Skeletal muscle satellite cell (primary cell): ENCODE data around the gene BPIFB3. TPM values are rescaled to one million over a fixed set of nuclear protein-coding genes. Genes with fewer than 3 reads are reported as not detected.

ENCODE experiments used
- H3K27me3 ChIP-seq: 2 replicates; pipeline ENCODE4 v1.7.0; 2013; ENCODE audit warnings: low read length; ENCODE audit not compliant: control insufficient read depth, insufficient read depth
- H3K36me3 ChIP-seq: 2 replicates; pipeline ENCODE4 v1.7.0; 2013; ENCODE audit warnings: mild to moderate bottlenecking, control low read depth, low read length; ENCODE audit not compliant: insufficient read depth
- H3K4me1 ChIP-seq: 2 replicates; pipeline ENCODE4 v1.7.0; 2013; ENCODE audit warnings: low read length; ENCODE audit not compliant: control insufficient read depth, insufficient read depth
- H3K4me2 ChIP-seq: 2 replicates; pipeline ENCODE4 v1.7.0; 2013; ENCODE audit warnings: mild to moderate bottlenecking, low read length
- H3K4me3 ChIP-seq: 2 replicates; pipeline ENCODE4 v1.7.0; 2013; ENCODE audit warnings: low read length
- H3K9ac ChIP-seq: 2 replicates; pipeline ENCODE4 v1.7.0; 2013; ENCODE audit warnings: mild to moderate bottlenecking, low read depth, low read length, moderate library complexity
- H3K9me3 ChIP-seq: replicated peaks from 2 replicates; pipeline ENCODE4 v1.7.0; 2013; ENCODE audit warnings: mild to moderate bottlenecking, control low read depth, low read length
- total RNA-seq: library from RNA; depleted of rRNA; stranded (reverse); fragments of >200 nt; gene quantifications from 2 replicates; pipeline ENCODE4 v1.2.3, GENCODE V29; 2012; rRNA removed

Gene BPIFB3
- not detected in 2 replicates for total RNA-seq

DNA sequence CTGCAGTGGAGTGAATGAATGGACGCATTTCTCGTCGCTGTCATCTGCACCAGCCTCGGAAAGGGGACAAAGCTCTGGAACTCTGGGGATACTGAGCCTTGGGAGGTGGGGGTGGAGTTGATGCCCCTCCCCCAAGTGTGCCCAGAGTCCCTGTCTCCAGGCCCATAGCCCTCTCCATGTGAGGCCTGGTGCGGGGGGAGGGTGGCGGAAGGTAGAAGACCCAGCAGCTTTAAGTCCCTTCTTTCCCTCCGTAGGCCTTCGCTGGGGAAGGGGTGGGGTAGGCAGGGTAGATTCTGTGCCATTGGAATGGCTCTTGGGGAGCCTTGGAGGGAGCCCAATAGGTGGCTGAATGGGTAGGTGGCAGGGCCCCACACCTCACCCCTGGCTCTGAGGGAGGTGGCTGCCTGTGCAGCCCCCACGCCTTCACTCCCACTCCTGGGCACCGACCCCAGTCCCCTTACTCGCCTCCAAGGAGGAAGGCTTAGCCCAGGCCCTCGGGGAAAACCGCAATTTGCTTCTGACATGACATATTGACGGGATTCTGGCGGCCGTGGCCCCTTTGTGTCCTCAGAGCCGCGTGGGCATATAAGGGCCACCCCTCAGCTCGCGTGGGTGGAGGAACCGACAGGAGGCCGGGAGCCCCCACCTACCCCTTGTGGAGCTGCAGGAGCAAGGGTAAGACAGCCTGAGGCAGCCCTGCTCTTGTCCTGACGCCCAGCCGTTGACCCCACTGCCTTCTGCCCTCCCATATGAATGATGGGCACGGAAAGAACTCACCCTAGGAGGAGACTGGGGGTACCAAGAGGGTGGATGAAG lies at the start of gene BPIFB3:
BPIFB3 (plus strand) TSS at position 613 of the 816 bp plus-strand sequence. CDS start 1,533 bp downstream, outside the sequence.
- H3K9ac ChIP-seq, result no peak within 1 kb of the TSS
- peaks cover 23% of the 10 kb centered on the region for H3K27me3 ChIP-seq

GRCh38 chr20:33004141-33004751 lies 49.5 kb upstream of the BPIFB3 start, which contains the start of gene SUN5:
Gene SUN5 (minus strand): TSS chr20:33004433. CDS start chr20:33004340, 93 bp downstream.
- Histone ChIP-seq H3K4me3 (no peak within 1 kb of the TSS), H3K4me1 (no peaks in the 10 kb centered on the region), H3K9ac (no peak within 1 kb of the TSS)

More for the DNA sequence above, at the start of gene BPIFB3:
- H3K36me3 ChIP-seq, result no peaks in the 10 kb centered on the region
- no peaks in the 10 kb centered on the region for H3K9me3 ChIP-seq
- no peaks in the 10 kb centered on the region for H3K4me1 ChIP-seq
- no peak within 1 kb of the TSS for H3K4me3 ChIP-seq
- no peak within 1 kb of the TSS for H3K4me2 ChIP-seq

GRCh38 chr20:33005132-33005566 lies 48.6 kb upstream of the BPIFB3 start:
- Histone ChIP-seq H3K9ac (no peak overlapping the region), H3K27me3 (peaks cover 8% of the 10 kb centered on the region), H3K36me3 (no peaks in the 10 kb centered on the region), H3K4me2 (no peak overlapping the region), H3K4me1 (no peaks in the 10 kb centered on the region), H3K9me3 (no peaks in the 10 kb centered on the region), H3K4me3 (no peak overlapping the region)

More at GRCh38 chr20:33004141-33004751, 49.5 kb upstream of the BPIFB3 start, which contains the start of gene SUN5:
- no peak within 1 kb of the TSS for H3K4me2 ChIP-seq
- H3K27me3 ChIP-seq, result peaks cover 8% of the 10 kb centered on the region
- no peaks in the 10 kb centered on the region for H3K36me3 ChIP-seq
- no peaks in the 10 kb centered on the region for H3K9me3 ChIP-seq

DNA sequence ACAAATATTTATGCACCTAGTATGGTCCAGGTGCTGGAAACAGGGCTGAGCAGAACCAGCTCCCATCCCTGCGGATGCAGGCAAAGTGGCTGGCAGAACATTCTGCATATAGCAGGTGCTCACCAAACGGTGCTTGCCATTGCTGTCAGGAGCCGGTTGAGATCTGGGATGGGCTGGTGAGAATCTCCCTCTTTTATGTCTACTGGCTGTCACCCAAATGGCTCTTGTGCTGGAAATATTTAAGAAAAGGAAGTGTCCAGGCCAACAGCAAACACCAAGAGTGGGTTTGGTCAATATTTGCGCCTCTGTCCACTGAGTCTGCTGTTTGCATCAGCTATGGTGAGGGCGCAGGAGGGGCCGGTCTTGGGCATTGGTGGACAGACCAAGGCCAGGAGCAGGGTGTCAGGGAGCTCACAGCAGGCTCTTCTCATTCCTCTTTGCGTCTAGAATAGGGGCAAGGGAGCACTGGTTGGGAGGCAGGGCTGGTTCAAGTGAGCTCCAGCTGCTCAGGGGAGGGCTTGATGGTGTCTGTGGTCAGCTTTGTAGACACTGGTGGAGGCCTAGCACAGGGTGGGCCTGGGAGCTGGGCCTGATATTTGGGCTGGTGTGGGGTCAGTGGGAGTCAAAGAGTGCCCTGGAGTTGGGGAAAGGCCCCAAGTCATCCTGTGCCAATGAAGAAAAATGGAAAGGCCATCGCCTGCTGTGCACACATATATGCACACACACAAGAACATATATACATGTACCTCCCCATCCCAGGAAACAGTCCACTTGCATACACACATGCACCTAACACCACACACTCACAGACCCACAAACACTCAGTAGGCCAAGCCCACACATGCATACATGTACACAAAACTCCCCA lies 47.6 kb upstream of the BPIFB3 start:
- Histone ChIP-seq H3K9me3 (no peaks in the 10 kb centered on the region), H3K36me3 (no peaks in the 10 kb centered on the region), H3K27me3 (peaks cover 11% of the 10 kb centered on the region), H3K4me1 (no peaks in the 10 kb centered on the region), H3K9ac (no peak overlapping the region), H3K4me3 (no peak overlapping the region), H3K4me2 (no peak overlapping the region)

DNA sequence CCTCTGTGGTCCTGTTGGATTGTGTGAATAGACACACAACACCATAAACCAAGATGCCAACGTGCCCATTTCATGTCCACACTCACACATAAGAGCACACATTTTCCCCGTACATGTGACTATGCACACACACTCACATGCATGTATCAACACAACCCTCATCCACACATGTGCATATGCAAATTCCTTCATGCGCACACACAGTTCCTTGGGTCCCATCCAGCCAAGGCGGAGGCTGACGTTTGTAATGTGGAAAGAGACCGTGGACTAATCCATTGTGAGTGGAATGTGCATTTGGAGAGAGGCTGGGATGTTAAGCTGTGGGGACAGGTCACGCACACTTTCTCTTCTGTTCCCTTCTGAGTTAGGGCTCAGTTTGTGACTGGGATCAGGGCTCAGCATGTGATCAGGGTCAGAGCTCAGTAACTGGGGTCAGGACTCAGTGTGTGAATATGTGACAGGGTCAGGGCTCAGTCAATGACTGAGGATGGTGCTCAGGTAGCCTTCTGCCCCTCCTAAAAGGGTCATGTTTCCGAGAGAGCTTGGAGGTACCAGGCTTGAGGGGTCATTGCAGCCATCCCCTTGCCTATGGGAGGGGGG lies 46.8 kb upstream of the BPIFB3 start:
- H3K4me3 ChIP-seq, result no peak overlapping the region
- peaks cover 15% of the 10 kb centered on the region for H3K27me3 ChIP-seq
- H3K4me2 ChIP-seq, result no peak overlapping the region
- no peaks in the 10 kb centered on the region for H3K4me1 ChIP-seq
- no peaks in the 10 kb centered on the region for H3K36me3 ChIP-seq
- H3K9ac ChIP-seq, result no peak overlapping the region
- H3K9me3 ChIP-seq, result no peaks in the 10 kb centered on the region

DNA sequence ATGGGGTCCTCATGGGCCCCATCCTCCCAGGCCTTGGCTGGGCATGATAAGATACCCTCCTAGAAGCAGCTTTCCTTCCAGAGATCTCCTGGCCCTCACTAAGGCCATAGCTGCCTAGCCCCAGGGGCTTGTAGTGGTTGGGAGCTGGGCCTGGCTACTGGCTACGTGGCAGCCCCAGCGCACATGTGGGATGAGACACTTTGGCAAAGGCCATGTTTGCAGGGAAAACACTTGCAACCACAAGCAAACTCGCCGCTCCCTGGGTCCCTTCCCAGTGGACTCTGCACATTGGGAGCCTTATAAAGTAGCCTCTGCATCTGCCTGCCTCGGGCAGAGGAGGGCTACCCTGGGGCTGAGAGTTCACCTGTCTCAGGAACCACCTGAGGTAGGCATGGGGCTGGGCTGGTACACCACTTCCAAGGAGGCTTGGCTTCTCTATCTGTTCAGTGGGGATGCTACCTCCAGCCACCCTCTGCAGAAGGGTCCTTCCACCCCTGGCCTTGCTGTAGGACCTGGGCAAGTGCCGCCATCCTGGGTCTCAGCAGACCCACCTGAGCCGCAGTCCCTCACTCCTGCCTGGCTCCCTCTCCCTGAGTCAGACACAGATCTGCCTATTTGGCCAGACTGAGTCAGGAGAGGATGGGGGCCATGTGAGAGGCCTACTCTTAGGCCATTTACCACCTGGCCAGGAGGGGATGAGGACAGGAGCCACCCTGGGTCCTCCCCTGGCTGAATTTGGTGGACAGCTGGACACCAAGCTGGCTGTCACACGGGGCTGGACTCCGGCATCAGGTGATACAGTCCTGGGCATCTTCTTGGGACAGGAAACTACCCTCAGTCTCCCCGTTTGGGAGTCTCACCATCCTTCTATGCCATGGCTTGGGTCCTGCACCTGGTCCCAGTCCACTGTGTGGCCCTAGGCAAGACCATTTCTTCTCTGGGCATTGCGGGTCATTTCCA lies 46.0 kb upstream of the BPIFB3 start, which contains the start of gene BPIFB2:
BPIFB2 (plus strand) TSS at position 329 of the 960 bp plus-strand sequence. CDS start 871 bp downstream, outside the sequence.
- H3K9ac ChIP-seq, result no peak within 1 kb of the TSS
- H3K4me3 ChIP-seq, result no peak within 1 kb of the TSS
- no peaks in the 10 kb centered on the region for H3K36me3 ChIP-seq
- no peaks in the 10 kb centered on the region for H3K9me3 ChIP-seq
- no peak within 1 kb of the TSS for H3K4me2 ChIP-seq
- H3K27me3 ChIP-seq, result peaks cover 22% of the 10 kb centered on the region
- no peaks in the 10 kb centered on the region for H3K4me1 ChIP-seq

GRCh38 chr20:33008336-33009213 lies 45.1 kb upstream of the BPIFB3 start:
- H3K27me3 ChIP-seq, result peaks cover 29% of the 10 kb centered on the region
- H3K4me3 ChIP-seq, result no peak overlapping the region
- no peaks in the 10 kb centered on the region for H3K9me3 ChIP-seq
- H3K4me1 ChIP-seq, result no peaks in the 10 kb centered on the region
- H3K9ac ChIP-seq, result no peak overlapping the region
- H3K36me3 ChIP-seq, result no peaks in the 10 kb centered on the region
- no peak overlapping the region for H3K4me2 ChIP-seq

GRCh38 chr20:33009214-33010132 lies 44.2 kb upstream of the BPIFB3 start:
- Histone ChIP-seq H3K27me3 (peaks cover 34% of the 10 kb centered on the region), H3K9me3 (no peaks in the 10 kb centered on the region), H3K9ac (no peak overlapping the region), H3K4me3 (no peak overlapping the region), H3K4me1 (no peaks in the 10 kb centered on the region), H3K36me3 (no peaks in the 10 kb centered on the region), H3K4me2 (no peak overlapping the region)

DNA sequence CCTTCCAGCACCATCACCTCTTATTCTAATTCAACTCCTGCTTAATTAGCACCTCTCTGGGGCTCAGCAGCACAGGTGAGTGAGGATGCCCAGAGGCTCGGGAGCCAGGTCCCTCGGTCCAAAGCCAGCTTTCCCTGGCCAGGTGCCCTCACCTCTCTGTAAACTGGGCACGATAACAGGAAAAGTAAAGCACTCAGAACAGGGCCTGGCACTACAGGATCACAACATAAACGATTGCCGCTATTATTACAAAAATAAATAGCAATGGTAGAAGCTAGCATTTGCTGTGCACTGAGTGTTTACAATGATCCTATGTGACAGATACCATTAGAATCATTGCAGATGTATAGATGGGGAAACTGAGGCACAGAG lies 43.6 kb upstream of the BPIFB3 start:
- no peaks in the 10 kb centered on the region for H3K9me3 ChIP-seq
- no peaks in the 10 kb centered on the region for H3K36me3 ChIP-seq
- no peak overlapping the region for H3K4me2 ChIP-seq
- no peak overlapping the region for H3K9ac ChIP-seq
- H3K27me3 ChIP-seq, result peaks cover 38% of the 10 kb centered on the region
- no peak overlapping the region for H3K4me3 ChIP-seq
- no peaks in the 10 kb centered on the region for H3K4me1 ChIP-seq
